ENCODE data around the gene DNAH17. TPM values are rescaled to one million over a fixed set of nuclear protein-coding genes. Genes with fewer than 3 reads are reported as not detected.

Gene DNAH17
- total and polyA plus RNA-seq, 2 of the 8 experiments (the other 6 are each of a cell fraction or from before 2014, with no cell fraction given), result 0.14 to 0.67 TPM

DNA sequence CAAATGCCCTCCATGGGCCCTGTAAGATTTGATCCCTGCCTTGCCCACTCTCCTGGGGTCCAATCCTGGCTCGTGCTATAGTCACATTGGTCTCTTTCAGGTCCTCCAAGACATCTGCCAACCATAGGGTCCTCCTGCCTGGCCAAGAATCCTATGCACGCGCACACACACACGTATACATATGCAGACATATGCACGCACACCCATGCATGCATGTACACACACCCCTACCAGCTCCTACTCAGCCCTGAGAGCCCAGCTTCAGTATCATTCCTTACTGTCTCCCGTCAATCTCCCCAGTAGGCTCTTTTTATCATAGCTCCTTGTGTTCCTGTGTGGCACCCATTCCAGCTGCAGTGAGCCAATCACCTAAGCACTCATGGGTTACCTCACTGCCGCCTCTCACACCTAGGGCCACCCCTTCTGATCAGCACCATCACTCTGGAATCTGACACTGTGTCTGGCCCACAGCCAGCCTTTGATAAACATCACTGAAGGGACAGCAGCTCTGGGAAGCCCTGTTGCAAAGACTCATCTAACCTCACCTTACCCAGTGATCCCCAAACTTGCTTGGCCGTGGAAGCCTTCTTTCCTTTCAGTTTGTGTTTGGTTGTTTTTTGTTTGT, 7.9 kb upstream of the DNAH17 start:
- H3K18ac ChIP-seq (ENCODE audit: extremely low read depth, low read length), result no peak overlapping the region
- ChIA-PET POLR2A (ENCODE audit: partially characterized antibody) (no interaction called here), CTCF (ENCODE audit: partially characterized antibody) (interaction anchor here (1.1 to 1.5 kb wide), 4 partner anchors 11 to 123 kb away, joined by 3 to 5 read pairs (median 3); no protein-coding TSS in a partner anchor)
- no peak overlapping the region for H4K5ac ChIP-seq (ENCODE audit: insufficient read length, low read depth, low read length)
- H3K79me2 ChIP-seq (ENCODE audit: control insufficient read depth in 1 of 2, insufficient read depth in 2 of 2, low read length in 2 of 2), result no peaks in the 10 kb centered on the region
- H3K23ac ChIP-seq (ENCODE audit: insufficient read length), result no peak overlapping the region
- H4K91ac ChIP-seq (replicated peaks; ENCODE audit: insufficient read length, low read length), result no peak overlapping the region
- no peaks in the 10 kb centered on the region for H4K20me1 ChIP-seq (replicated peaks in 1 of 2; ENCODE audit: control insufficient read depth in 1 of 2, insufficient read depth in 2 of 2, low read length in 2 of 2)
- H3K9me3 ChIP-seq (ENCODE audit: insufficient read depth in 2 of 2, low read depth in 1 of 2, low read length in 1 of 2), result no peaks in the 10 kb centered on the region
- no peak for DNase-seq (ENCODE audit: low read depth in 1 of 2, low spot score in 2 of 2)
- H3K23me2 ChIP-seq (ENCODE audit: low read depth, low read length), result no peaks in the 10 kb centered on the region
- H3K4me3 ChIP-seq (ENCODE audit: extremely low read depth in 1 of 4, insufficient read depth in 2 of 4, low read depth in 3 of 4, low read length in 4 of 4), result no peak overlapping the region
- no peak overlapping the region for H3K4ac ChIP-seq (replicated peaks; ENCODE audit: insufficient read length, low read depth, low read length)
- no peak overlapping the region for H3K4me2 ChIP-seq (ENCODE audit: insufficient read depth in 1 of 2, low read depth in 2 of 2, low read length in 2 of 2)
- H3K56ac ChIP-seq (replicated peaks; ENCODE audit: insufficient read length, low read depth, low read length), result no peak overlapping the region
- no peak overlapping the region for H2AK5ac ChIP-seq (ENCODE audit: low read depth, low read length)
- no peak overlapping the region for H2BK15ac ChIP-seq (ENCODE audit: low read length)
- TF ChIP-seq POLR2A (IDR thresholded peaks at IDR 0.05; ENCODE audit: control extremely low read depth in 1 of 2, low read depth in 2 of 2, low read length in 2 of 2), result no peak
- TF ChIP-seq EZH2 (IDR thresholded peaks at IDR 0.05; ENCODE audit: low read depth, low read length, severe bottlenecking), result peak; percentile 9
- no peak overlapping the region for H3K9ac ChIP-seq (replicated peaks in 1 of 4; ENCODE audit: extremely low read depth in 1 of 4, low read depth in 3 of 4, low read length in 3 of 4)
- 94% methylated on average over 8 of the region's 8 CpGs; no CpG with 5 or more reads in 1 of the 2 experiments for WGBS, 2 experiments (ENCODE audit: extremely low coverage in 1 of 2, insufficient coverage in 1 of 2, insufficient read length in 1 of 2, insufficient replicate concordance in 2 of 2, low coverage in 1 of 2, low lambda C conversion rate in 2 of 2, missing lambda C conversion rate in 1 of 2)
- H3K27me3 ChIP-seq (replicated peaks in 1 of 4; ENCODE audit: control insufficient read depth in 3 of 4, extremely low read depth in 1 of 4, insufficient read depth in 3 of 4, low read length in 3 of 4), result no peaks in the 10 kb centered on the region
- H2AFZ ChIP-seq (ENCODE audit: low read length), result no peak overlapping the region
- peaks cover 0 to 5% (median 1%) of the 10 kb centered on the region in 4 experiments; a peak in 5 of 7 replicates for H3K4me1 ChIP-seq (replicated peaks in 1 of 4; ENCODE audit: control insufficient read depth in 3 of 4, insufficient read depth in 4 of 4, low read length in 3 of 4)
- no peak overlapping the region for H3K14ac ChIP-seq (ENCODE audit: insufficient read length)
- H2BK120ac ChIP-seq (replicated peaks; ENCODE audit: low read depth, low read length), result no peak overlapping the region
- H4K8ac ChIP-seq (ENCODE audit: extremely low read depth, insufficient read depth, low read length), result no peak overlapping the region
- H2BK20ac ChIP-seq (ENCODE audit: low read length), result no peak overlapping the region
- H3K79me1 ChIP-seq (ENCODE audit: low read depth, low read length), result no peaks in the 10 kb centered on the region
- H2BK12ac ChIP-seq (ENCODE audit: low read depth, low read length), result no peak overlapping the region
- H3K27ac ChIP-seq (ENCODE audit: low read depth, low read length), result no peak overlapping the region
- H2BK5ac ChIP-seq (ENCODE audit: low read depth, low read length), result no peak overlapping the region
- no peak for FAIRE-seq
- no peaks in the 10 kb centered on the region for H3K36me3 ChIP-seq (ENCODE audit: control insufficient read depth in 2 of 4, insufficient read depth in 4 of 4, low read length in 3 of 4)
